ENCODE results near the gene BIRC5.

Gene BIRC5

GRCh38 chr17:78271419-78272170 lies 57.5 kb downstream of the BIRC5 start:
- in situ Hi-C loops (cut with MboI; ENCODE audit: low sequenced_read_pairs), result no loop called here

- in situ Hi-C loops (cut with MboI; ENCODE audit: low sequenced_read_pairs), result no loop called here
These were observed 58.3 kb downstream of the BIRC5 start for GRCh38 chr17:78272181-78272913.

GRCh38 chr17:78272914-78273258 lies 58.8 kb downstream of the BIRC5 start:
- in situ Hi-C loops (cut with MboI; ENCODE audit: low sequenced_read_pairs), result no loop called here

DNA sequence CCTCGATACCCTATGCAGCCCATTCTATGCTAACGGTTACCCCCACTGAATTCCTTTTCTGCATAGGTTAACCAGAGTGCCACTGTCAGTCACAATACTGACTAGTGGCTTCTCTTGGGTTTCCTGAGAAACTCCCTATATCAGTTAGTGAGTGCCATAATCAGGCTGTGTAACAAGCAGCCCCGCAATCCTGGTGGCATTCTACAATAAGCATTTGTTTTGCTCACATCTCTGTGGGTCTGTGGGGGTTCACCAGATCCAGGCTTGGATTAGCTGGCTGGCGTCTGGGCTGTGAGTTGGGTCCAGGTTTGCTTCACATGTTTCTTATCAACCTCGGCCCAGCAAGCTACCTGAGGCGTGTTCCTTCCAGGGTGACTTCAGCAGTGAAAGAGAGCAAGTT lies 59.8 kb downstream of the BIRC5 start:
- in situ Hi-C loops (cut with MboI; ENCODE audit: low sequenced_read_pairs), result no loop called here
